Activated naive CD4-positive, alpha-beta T cell treated with anti-CD3 and anti-CD28 coated beads, Interleukin-2, amount 50 U/mL, for 24 hours (primary cell): Measurements from ENCODE around the gene MOB1A.
A peak's percentile ranks its signal among the peaks of the same experiment; 100 is the strongest.

Source experiments
- H3K27ac Mint-ChIP-seq: one replicate; pipeline ENCODE4 v1.8.0; 2021; ENCODE audit warnings: mild to moderate bottlenecking, mixed read lengths
- H3K27me3 Mint-ChIP-seq: one replicate; pipeline ENCODE4 v1.8.0; 2021; ENCODE audit warnings: mixed read lengths
- H3K36me3 Mint-ChIP-seq: one replicate; pipeline ENCODE4 v1.8.0; 2021; ENCODE audit warnings: mixed read lengths
- H3K4me1 Mint-ChIP-seq: one replicate; pipeline ENCODE4 v1.8.0; 2021; ENCODE audit warnings: mixed read lengths
- H3K4me3 Mint-ChIP-seq: one replicate; pipeline ENCODE4 v1.8.0; 2021; ENCODE audit warnings: mild to moderate bottlenecking, mixed read lengths
- H3K9me3 Mint-ChIP-seq: one replicate; pipeline ENCODE4 v1.8.0; 2021; ENCODE audit warnings: mixed read lengths

MOB1A gene

GRCh38 chr2:74183878-74184277, 5.2 kb upstream of the MOB1A start:
- Mint-ChIP-seq H3K4me3 (no peak overlapping the region), H3K27me3 (no peaks in the 10 kb centered on the region), H3K9me3 (no peaks in the 10 kb centered on the region), H3K4me1 (peaks cover 13% of the 10 kb centered on the region), H3K36me3 (no peaks in the 10 kb centered on the region), H3K27ac (no peak overlapping the region)

GRCh38 chr2:74181739-74182138, 3.1 kb upstream of the MOB1A start:
- Mint-ChIP-seq H3K27me3 (no peaks in the 10 kb centered on the region), H3K36me3 (no peaks in the 10 kb centered on the region), H3K9me3 (no peaks in the 10 kb centered on the region), H3K27ac (no peak overlapping the region), H3K4me1 (peaks cover 19% of the 10 kb centered on the region), H3K4me3 (no peak overlapping the region)

DNA sequence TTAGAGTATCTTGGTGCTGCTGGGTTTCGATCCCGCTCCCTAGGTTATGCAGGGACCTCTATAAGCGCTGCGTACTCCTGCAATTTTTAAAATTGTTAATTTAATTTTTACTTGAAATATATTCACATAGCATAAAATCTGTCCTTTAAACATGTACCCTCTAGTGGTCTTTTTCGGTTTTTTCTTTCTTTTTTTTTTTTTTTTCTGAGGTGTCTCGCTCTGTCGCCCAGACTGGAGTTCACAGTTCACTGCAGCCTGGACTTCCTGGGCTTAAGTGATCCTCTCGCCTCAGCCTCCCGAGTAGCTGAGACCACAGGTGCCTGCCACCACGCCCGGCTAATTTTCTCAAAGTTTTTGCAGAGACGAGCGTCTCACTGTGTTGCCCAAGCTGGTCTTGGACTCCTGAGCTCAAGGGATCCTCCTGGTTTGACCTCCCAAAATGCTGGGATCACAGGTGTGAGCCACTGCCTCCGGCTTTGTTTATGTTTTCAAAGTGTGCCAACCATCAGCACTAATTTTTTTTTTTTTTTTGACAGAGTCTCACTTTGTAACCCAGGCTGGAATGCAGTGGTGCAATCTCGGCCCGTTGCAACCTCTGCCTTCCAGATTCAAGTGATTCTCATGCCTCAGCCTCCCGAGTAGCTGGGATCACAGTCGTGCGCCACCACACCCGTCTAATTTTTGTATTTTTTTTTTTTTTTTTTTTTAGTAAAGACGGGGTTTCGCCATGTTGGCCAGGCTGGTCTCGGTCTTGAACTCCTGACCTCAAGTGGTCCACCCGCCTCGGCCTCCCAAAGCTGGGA, 585 bp upstream of the MOB1A start:
- peak overlapping the region; percentile 62 for H3K27ac Mint-ChIP-seq
- H3K9me3 Mint-ChIP-seq = no peaks in the 10 kb centered on the region
- H3K27me3 Mint-ChIP-seq = no peaks in the 10 kb centered on the region
- H3K4me3 Mint-ChIP-seq = peak overlapping the region; percentile 86
- peaks cover 4% of the 10 kb centered on the region for H3K36me3 Mint-ChIP-seq
- H3K4me1 Mint-ChIP-seq = peaks cover 33% of the 10 kb centered on the region

DNA sequence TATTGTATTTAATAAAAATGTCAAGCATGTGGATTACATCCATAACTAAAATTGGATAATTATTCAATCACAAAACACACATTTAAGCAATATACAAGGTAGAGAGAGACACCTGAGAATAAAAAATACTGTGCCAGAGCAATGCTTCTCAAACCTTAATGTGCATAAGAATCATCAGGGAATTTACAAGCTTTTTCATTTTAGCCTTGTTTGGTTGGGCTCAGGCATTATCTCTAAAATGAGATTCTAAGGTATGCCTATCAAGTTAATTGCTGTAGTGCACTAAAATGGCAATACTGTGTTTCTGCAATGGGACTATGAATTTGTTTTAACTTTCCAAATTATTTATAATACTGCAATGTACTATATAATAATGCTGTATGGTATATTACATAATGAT, 983 bp downstream of the MOB1A start:
- Mint-ChIP-seq H3K4me1 (peaks cover 41% of the 10 kb centered on the region), H3K36me3 (peaks cover 4% of the 10 kb centered on the region), H3K9me3 (no peaks in the 10 kb centered on the region), H3K27ac (peak overlapping the region; percentile 84), H3K4me3 (peak overlapping the region; percentile 86), H3K27me3 (no peaks in the 10 kb centered on the region)

GRCh38 chr2:74174909-74175308, 3.8 kb downstream of the MOB1A start:
- Mint-ChIP-seq H3K4me3 (peak overlapping the region; percentile 84), H3K9me3 (no peaks in the 10 kb centered on the region), H3K4me1 (peaks cover 50% of the 10 kb centered on the region), H3K36me3 (peaks cover 6% of the 10 kb centered on the region), H3K27me3 (no peaks in the 10 kb centered on the region), H3K27ac (no peak overlapping the region)

- no peak overlapping the region for H3K27ac Mint-ChIP-seq
- H3K27me3 Mint-ChIP-seq = no peaks in the 10 kb centered on the region
- peaks cover 29% of the 10 kb centered on the region for H3K4me1 Mint-ChIP-seq
- H3K9me3 Mint-ChIP-seq = peaks cover 4% of the 10 kb centered on the region
- H3K36me3 Mint-ChIP-seq = peaks cover 18% of the 10 kb centered on the region
- H3K4me3 Mint-ChIP-seq = no peak overlapping the region
These were observed 9.9 kb downstream of the MOB1A start for GRCh38 chr2:74168739-74169138.

DNA sequence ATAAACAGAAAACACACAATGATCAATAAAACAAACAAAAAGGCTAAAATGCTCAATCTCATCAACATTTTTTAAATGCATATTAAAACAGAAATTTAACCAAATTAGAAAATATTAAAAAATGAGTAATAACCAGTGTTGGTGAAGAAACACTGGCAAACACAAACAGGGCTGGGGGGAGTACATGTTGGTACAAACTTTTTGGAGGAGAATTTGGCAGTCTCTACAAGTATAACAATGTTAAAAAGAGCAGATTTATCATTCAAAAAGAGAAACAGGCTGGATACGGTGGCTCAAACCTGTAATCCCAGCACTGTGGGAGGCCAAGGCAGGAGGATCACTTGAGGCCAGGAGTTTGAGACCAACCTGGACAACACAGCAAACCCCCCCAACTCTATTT, 13.9 kb downstream of the MOB1A start:
- peaks cover 4% of the 10 kb centered on the region for H3K9me3 Mint-ChIP-seq
- peaks cover 18% of the 10 kb centered on the region for H3K36me3 Mint-ChIP-seq
- H3K4me3 Mint-ChIP-seq = no peak overlapping the region
- H3K27ac Mint-ChIP-seq = no peak overlapping the region
- H3K4me1 Mint-ChIP-seq = peaks cover 14% of the 10 kb centered on the region
- H3K27me3 Mint-ChIP-seq = no peaks in the 10 kb centered on the region

DNA sequence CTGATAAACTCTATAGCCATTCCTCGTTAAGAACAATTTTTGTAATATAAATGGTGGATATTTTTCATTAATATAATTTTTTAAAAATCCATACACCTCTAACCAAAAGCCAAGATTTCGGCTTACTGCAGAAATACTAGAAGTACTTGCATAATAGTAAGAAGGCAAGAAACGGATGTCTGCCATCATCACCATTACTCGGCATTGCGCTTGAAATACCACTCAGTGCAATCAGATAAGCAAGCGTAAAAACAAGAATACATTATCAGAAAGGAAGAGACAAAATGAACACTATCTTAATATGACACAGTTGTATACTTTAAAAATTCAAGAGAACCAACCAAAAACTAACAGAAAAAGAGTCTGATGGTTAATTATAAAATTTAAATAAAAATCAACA, 15.7 kb downstream of the MOB1A start:
- Mint-ChIP-seq H3K4me3 (no peak overlapping the region), H3K27ac (no peak overlapping the region), H3K4me1 (peaks cover 7% of the 10 kb centered on the region), H3K36me3 (peaks cover 14% of the 10 kb centered on the region), H3K27me3 (no peaks in the 10 kb centered on the region), H3K9me3 (peaks cover 4% of the 10 kb centered on the region)

DNA sequence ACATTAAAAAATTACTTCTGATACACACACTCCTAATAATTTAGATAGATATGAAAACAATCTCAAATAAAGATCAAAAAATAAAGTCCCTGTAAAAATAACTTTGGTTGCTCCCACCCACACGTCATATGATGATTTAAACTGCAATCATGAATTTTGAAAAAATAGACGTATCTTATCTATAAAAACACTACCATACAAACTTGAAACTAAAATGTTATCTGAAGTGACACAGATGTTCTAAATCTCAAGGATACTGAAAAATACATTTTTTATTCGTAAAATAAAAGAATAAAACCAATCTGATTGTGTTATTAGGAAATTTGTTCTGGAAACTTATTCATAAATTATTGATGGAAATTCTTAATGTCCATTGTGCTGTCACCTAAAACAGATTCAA, 22.8 kb downstream of the MOB1A start:
- Mint-ChIP-seq H3K4me3 (no peak overlapping the region), H3K9me3 (no peaks in the 10 kb centered on the region), H3K27ac (no peak overlapping the region), H3K27me3 (no peaks in the 10 kb centered on the region), H3K36me3 (peaks cover 7% of the 10 kb centered on the region), H3K4me1 (no peaks in the 10 kb centered on the region)

GRCh38 chr2:74152954-74153353, 25.7 kb downstream of the MOB1A start:
- Mint-ChIP-seq H3K36me3 (peaks cover 7% of the 10 kb centered on the region), H3K9me3 (no peaks in the 10 kb centered on the region), H3K27ac (no peak overlapping the region), H3K4me3 (no peak overlapping the region), H3K4me1 (no peaks in the 10 kb centered on the region), H3K27me3 (no peaks in the 10 kb centered on the region)

- Mint-ChIP-seq H3K9me3 (no peaks in the 10 kb centered on the region), H3K4me1 (peaks cover 4% of the 10 kb centered on the region), H3K4me3 (no peak overlapping the region), H3K27me3 (no peaks in the 10 kb centered on the region), H3K27ac (peak overlapping the region; percentile 55), H3K36me3 (peaks cover 2% of the 10 kb centered on the region)
These were observed 28.9 kb downstream of the MOB1A start for GRCh38 chr2:74149570-74150319.

- Mint-ChIP-seq H3K4me1 (peaks cover 4% of the 10 kb centered on the region), H3K27ac (no peak overlapping the region), H3K4me3 (no peak overlapping the region), H3K9me3 (no peaks in the 10 kb centered on the region), H3K27me3 (no peaks in the 10 kb centered on the region), H3K36me3 (peaks cover 2% of the 10 kb centered on the region)
These were observed 29.5 kb downstream of the MOB1A start for GRCh38 chr2:74149247-74149525.

DNA sequence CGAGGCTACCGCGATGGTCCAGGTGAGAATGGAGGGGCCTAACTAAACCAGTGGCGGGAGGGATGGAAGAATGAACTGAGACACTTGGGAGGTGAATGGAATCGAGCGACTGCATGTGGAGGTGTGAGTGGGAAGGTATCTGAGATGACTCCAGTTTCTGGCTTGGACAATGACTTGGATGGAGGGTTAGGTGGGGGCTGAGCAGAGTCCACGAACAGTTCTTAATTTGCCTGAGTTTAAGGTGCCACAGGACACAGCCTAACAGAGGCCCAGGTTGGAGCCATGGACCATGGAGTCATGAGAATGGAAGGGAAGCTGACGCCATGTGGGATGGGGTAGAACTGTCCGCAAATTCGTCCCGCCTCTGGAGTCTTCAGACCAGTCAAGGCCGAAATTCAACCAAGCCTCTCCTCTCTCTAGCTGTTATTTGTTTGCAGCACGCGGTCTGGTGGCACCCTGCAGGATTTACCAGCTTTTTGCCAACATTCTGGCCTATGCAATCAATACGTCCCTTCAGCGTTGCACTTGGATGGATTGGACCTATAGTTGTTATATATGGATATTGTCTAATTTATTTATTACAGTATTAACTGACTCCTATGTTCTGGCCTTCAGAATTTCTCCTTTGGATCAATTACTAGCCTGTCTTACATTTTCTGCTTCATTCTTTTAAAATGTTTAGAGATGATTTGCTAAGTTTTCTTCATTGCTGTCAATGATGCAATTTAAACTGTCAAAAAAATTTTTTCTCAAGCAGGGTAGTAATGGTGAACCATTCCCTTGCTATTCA, 30.0 kb downstream of the MOB1A start:
- Mint-ChIP-seq H3K9me3 (no peaks in the 10 kb centered on the region), H3K4me1 (peaks cover 4% of the 10 kb centered on the region), H3K36me3 (peaks cover 2% of the 10 kb centered on the region), H3K4me3 (no peak overlapping the region), H3K27ac (no peak overlapping the region), H3K27me3 (no peaks in the 10 kb centered on the region)

- H3K4me1 Mint-ChIP-seq = peaks cover 4% of the 10 kb centered on the region
- no peaks in the 10 kb centered on the region for H3K36me3 Mint-ChIP-seq
- no peaks in the 10 kb centered on the region for H3K27me3 Mint-ChIP-seq
- no peak within 1 kb of the TSS for H3K4me3 Mint-ChIP-seq
- no peak within 1 kb of the TSS for H3K27ac Mint-ChIP-seq
- no peaks in the 10 kb centered on the region for H3K9me3 Mint-ChIP-seq
These were observed 30.8 kb downstream of the MOB1A start, which contains the start of gene BOLA3 for GRCh38 chr2:74147727-74148456. Gene BOLA3, minus strand, starts transcription at chr2:74147912. Its CDS starts 38 bp downstream, at chr2:74147874.

DNA sequence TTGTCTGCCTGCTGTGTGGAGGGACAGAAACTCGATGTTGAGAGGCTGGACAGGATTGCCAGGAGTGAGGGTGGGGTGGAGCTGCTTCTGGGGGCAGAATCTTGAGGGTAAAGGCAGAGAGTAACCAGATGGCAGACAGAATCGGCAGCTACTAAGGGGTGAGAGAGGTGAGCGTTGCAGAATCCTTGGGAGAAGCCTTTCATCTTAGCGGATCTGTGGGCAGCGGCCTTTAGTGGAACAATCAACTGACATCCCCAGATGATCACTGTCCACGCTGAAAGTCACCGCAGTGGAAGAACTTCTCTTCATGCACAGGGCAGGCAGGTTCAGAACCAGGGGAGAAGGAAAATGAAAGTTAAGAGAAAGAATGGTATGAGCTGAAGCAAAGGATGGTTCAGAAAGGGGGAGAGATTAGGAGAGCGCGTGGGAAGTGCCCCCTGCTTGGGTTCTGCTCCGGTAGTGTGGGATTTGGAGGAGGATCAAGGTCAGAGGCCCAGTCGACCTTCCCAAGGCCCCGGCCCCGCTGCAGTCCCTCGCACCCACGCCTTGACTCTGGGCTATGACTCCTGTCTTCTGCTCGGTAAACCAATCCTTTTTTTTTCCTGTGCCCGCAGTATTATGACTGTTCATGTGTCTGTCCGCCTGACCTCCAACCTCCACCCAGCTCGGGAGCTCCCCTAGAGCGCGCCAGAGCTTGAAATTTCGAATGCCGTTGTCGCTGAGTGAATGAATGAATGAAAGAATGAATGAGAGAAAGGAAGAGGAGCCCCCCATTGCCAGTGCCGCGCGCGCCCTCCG, 31.6 kb downstream of the MOB1A start:
- no peak overlapping the region for H3K27ac Mint-ChIP-seq
- H3K4me1 Mint-ChIP-seq = peaks cover 9% of the 10 kb centered on the region
- H3K36me3 Mint-ChIP-seq = peaks cover 4% of the 10 kb centered on the region
- H3K9me3 Mint-ChIP-seq = no peaks in the 10 kb centered on the region
- H3K4me3 Mint-ChIP-seq = no peak overlapping the region
- H3K27me3 Mint-ChIP-seq = no peaks in the 10 kb centered on the region
